Parathyroid adenoma (tissue), 2 donors: ENCODE measurements around the gene PNPLA6.

Experiments used
- H2AFZ ChIP-seq: fragments of 300-600 bp; sonication (generic); one replicate; pipeline ENCODE4 v1.7.0; 2017; ENCODE audit warnings: antibody characterized with exemption, mild to moderate bottlenecking
- H3K27ac ChIP-seq: fragments of 300-600 bp; sonication (generic); one replicate; pipeline ENCODE4 v1.7.0; 2017
- H3K27me3 ChIP-seq: fragments of 300-600 bp; sonication (generic); one replicate; pipeline ENCODE4 v1.7.0; 2017; ENCODE audit warnings: low read length; ENCODE audit not compliant: control insufficient read depth, insufficient read depth
- H3K36me3 ChIP-seq: fragments of 300-600 bp; sonication (generic); one replicate; pipeline ENCODE4 v1.7.0; 2017; ENCODE audit warnings: low read length; ENCODE audit not compliant: control insufficient read depth, insufficient read depth
- H3K4me1 ChIP-seq: fragments of 300-600 bp; sonication (generic); one replicate; pipeline ENCODE4 v1.7.0; 2017; ENCODE audit warnings: control low read depth
- H3K4me2 ChIP-seq: fragments of 300-600 bp; sonication (generic); one replicate; pipeline ENCODE4 v1.7.0; 2017; ENCODE audit warnings: low read length
- H3K4me3 ChIP-seq: fragments of 300-600 bp; sonication (generic); one replicate; pipeline ENCODE4 v1.7.0; 2017; ENCODE audit warnings: low read depth, low read length
- H3K79me2 ChIP-seq: fragments of 300-600 bp; sonication (generic); one replicate; pipeline ENCODE4 v1.7.0; 2017; ENCODE audit warnings: control low read depth
- H3K9ac ChIP-seq: fragments of 300-600 bp; sonication (generic); one replicate; pipeline ENCODE4 v1.7.0; 2017; ENCODE audit warnings: mild to moderate bottlenecking
- H3K9me3 ChIP-seq: fragments of 300-600 bp; sonication (generic); one replicate; pipeline ENCODE4 v1.7.0; 2017; ENCODE audit warnings: low read length; ENCODE audit not compliant: control insufficient read depth
- TF ChIP-seq, protein P1 (sequence below): fragments of 300-600 bp; sonication (generic); IDR thresholded peaks from one replicate; pipeline ENCODE4 v1.7.0; 2017; ENCODE audit warnings: antibody characterized with exemption, mild to moderate bottlenecking
- donor health status: primary hyperparathyroidism.

PNPLA6 gene

GRCh38 chr19:7578127-7578526 lies 42.6 kb downstream of the PNPLA6 start:
- TF ChIP-seq, protein P1, sequence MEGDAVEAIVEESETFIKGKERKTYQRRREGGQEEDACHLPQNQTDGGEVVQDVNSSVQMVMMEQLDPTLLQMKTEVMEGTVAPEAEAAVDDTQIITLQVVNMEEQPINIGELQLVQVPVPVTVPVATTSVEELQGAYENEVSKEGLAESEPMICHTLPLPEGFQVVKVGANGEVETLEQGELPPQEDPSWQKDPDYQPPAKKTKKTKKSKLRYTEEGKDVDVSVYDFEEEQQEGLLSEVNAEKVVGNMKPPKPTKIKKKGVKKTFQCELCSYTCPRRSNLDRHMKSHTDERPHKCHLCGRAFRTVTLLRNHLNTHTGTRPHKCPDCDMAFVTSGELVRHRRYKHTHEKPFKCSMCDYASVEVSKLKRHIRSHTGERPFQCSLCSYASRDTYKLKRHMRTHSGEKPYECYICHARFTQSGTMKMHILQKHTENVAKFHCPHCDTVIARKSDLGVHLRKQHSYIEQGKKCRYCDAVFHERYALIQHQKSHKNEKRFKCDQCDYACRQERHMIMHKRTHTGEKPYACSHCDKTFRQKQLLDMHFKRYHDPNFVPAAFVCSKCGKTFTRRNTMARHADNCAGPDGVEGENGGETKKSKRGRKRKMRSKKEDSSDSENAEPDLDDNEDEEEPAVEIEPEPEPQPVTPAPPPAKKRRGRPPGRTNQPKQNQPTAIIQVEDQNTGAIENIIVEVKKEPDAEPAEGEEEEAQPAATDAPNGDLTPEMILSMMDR = no peak
- Histone ChIP-seq H3K79me2 (no peaks in the 10 kb centered on the region), H3K9me3 (no peaks in the 10 kb centered on the region), H3K27me3 (no peaks in the 10 kb centered on the region), H3K4me3 (no peak overlapping the region), H3K36me3 (no peaks in the 10 kb centered on the region), H3K9ac (no peak overlapping the region), H3K4me2 (no peak overlapping the region), H2AFZ (no peak overlapping the region), H3K27ac (no peak overlapping the region), H3K4me1 (no peaks in the 10 kb centered on the region)

- Histone ChIP-seq H3K9ac (no peak overlapping the region), H3K4me3 (no peak overlapping the region), H3K27me3 (no peaks in the 10 kb centered on the region), H3K4me2 (no peak overlapping the region), H2AFZ (no peak overlapping the region), H3K4me1 (no peaks in the 10 kb centered on the region), H3K27ac (no peak overlapping the region), H3K79me2 (no peaks in the 10 kb centered on the region), H3K9me3 (no peaks in the 10 kb centered on the region), H3K36me3 (no peaks in the 10 kb centered on the region)
- TF ChIP-seq, protein P1 = no peak
Measured at GRCh38 chr19:7579182-7579581, 43.7 kb downstream of the PNPLA6 start.

GRCh38 chr19:7582446-7582845 lies 46.9 kb downstream of the PNPLA6 start:
- H3K27me3 ChIP-seq = no peaks in the 10 kb centered on the region
- H3K4me1 ChIP-seq = no peaks in the 10 kb centered on the region
- no peaks in the 10 kb centered on the region for H3K9me3 ChIP-seq
- H2AFZ ChIP-seq = no peak overlapping the region
- H3K4me2 ChIP-seq = no peak overlapping the region
- TF ChIP-seq, protein P1 = no peak
- no peak overlapping the region for H3K4me3 ChIP-seq
- H3K9ac ChIP-seq = no peak overlapping the region
- no peaks in the 10 kb centered on the region for H3K79me2 ChIP-seq
- H3K27ac ChIP-seq = no peak overlapping the region
- no peaks in the 10 kb centered on the region for H3K36me3 ChIP-seq

- no peak overlapping the region for H3K27ac ChIP-seq
- no peaks in the 10 kb centered on the region for H3K27me3 ChIP-seq
- no peaks in the 10 kb centered on the region for H3K79me2 ChIP-seq
Measured at GRCh38 chr19:7589822-7590221, 54.3 kb downstream of the PNPLA6 start.

DNA sequence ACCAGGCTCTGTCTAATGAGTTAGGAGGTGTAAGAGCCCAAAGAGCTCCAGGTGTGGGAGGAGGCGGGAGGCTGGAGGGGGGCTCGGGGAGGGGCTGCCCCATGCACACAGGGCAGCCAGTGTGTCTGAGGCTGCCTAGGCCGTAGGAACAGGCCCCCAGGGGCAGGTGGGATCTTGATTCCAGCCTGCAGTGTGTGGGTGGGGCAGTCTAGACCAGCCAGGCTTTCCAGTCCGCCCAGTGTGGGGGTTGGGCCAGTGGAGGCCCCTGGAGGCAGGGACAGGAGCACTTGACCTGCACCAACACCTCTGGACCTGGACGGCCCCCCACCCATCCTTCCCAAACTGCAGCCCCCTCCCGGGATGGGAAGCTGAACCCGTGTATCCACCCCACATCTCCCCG lies 54.7 kb downstream of the PNPLA6 start:
- H3K9me3 ChIP-seq = no peaks in the 10 kb centered on the region
- no peak overlapping the region for H3K4me2 ChIP-seq

More at GRCh38 chr19:7589822-7590221, 54.3 kb downstream of the PNPLA6 start:
- Histone ChIP-seq H2AFZ (no peak overlapping the region), H3K9me3 (no peaks in the 10 kb centered on the region), H3K4me1 (no peaks in the 10 kb centered on the region), H3K9ac (no peak overlapping the region), H3K4me2 (no peak overlapping the region), H3K4me3 (no peak overlapping the region), H3K36me3 (no peaks in the 10 kb centered on the region)
- TF ChIP-seq, protein P1 = no peak

More for the DNA sequence above, 54.7 kb downstream of the PNPLA6 start:
- no peaks in the 10 kb centered on the region for H3K27me3 ChIP-seq
- H3K4me3 ChIP-seq = no peak overlapping the region
- H2AFZ ChIP-seq = no peak overlapping the region
- H3K9ac ChIP-seq = no peak overlapping the region
- H3K4me1 ChIP-seq = no peaks in the 10 kb centered on the region
- no peaks in the 10 kb centered on the region for H3K36me3 ChIP-seq
- H3K79me2 ChIP-seq = no peaks in the 10 kb centered on the region
- H3K27ac ChIP-seq = no peak overlapping the region
- TF ChIP-seq, protein P1 = no peak
